ENCODE measurements around the gene HEYL. TPM values are rescaled to one million over a fixed set of nuclear protein-coding genes. Genes with fewer than 3 reads are reported as not detected.

The HEYL gene
- total RNA-seq, 1 experiment from 2014 or later = 0.17 TPM

- Histone ChIP-seq H3K4me1 (replicated peaks; ENCODE audit: insufficient read depth) (no peaks in the 10 kb centered on the region), H3K4me2 (no peak overlapping the region)
- TF ChIP-seq CTCF (conservative IDR thresholded peaks at IDR 0.05) (no peak), EZH2 (IDR thresholded peaks at IDR 0.05; ENCODE audit: low read depth) (no peak)
These were observed 13.8 kb downstream of the HEYL start for GRCh38 chr1:39625462-39626273.

GRCh38 chr1:39625009-39625408 lies 14.4 kb downstream of the HEYL start:
- H3K4me2 ChIP-seq = no peak overlapping the region
- no peaks in the 10 kb centered on the region for H3K36me3 ChIP-seq (ENCODE audit: low read depth)
- H3K4me1 ChIP-seq (replicated peaks; ENCODE audit: insufficient read depth) = no peaks in the 10 kb centered on the region
- no peaks in the 10 kb centered on the region for H3F3A ChIP-seq (ENCODE audit: insufficient read depth, low read depth)
- H3K27ac ChIP-seq = no peak overlapping the region
- no peaks in the 10 kb centered on the region for H3K79me2 ChIP-seq (ENCODE audit: low read depth)
- no peaks in the 10 kb centered on the region; the same call in 1 of the 2 replicates for H4K20me1 ChIP-seq (ENCODE audit: insufficient read depth)
- no peaks in the 10 kb centered on the region for H3K9me3 ChIP-seq (ENCODE audit: insufficient read depth, low read depth)
- CTCF ChIA-PET = interaction anchor here (0.6 kb wide), 1 partner anchor 599 kb away, joined by 10 read pairs; no protein-coding TSS in a partner anchor
- no peak for DNase-seq
- peaks cover 52% of the 10 kb centered on the region for H3K27me3 ChIP-seq (ENCODE audit: insufficient read depth, low read depth)
- TF ChIP-seq EZH2 (IDR thresholded peaks at IDR 0.05; ENCODE audit: low read depth) (no peak), CTCF (conservative IDR thresholded peaks at IDR 0.05) (no peak)
- no TSS peak for BruUV-seq (replicated peaks)
- H2AFZ ChIP-seq = no peak overlapping the region
- no peak overlapping the region for H3K4me3 ChIP-seq
- POLR2A ChIA-PET (ENCODE audit: unreplicated experiment) = no interaction called here
- intact Hi-C loops (cut with micrococcal nuclease; ENCODE audit: unreplicated experiment) = no loop called here
- H3K9me2 ChIP-seq (ENCODE audit: insufficient read depth) = no peaks in the 10 kb centered on the region

More at GRCh38 chr1:39625462-39626273, 13.8 kb downstream of the HEYL start:
- Histone ChIP-seq H3K9me3 (ENCODE audit: insufficient read depth, low read depth) (no peaks in the 10 kb centered on the region), H2AFZ (no peak overlapping the region), H3K4me3 (no peak overlapping the region), H3K27me3 (ENCODE audit: insufficient read depth, low read depth) (peaks cover 57% of the 10 kb centered on the region), H3F3A (ENCODE audit: insufficient read depth, low read depth) (no peaks in the 10 kb centered on the region), H3K9me2 (ENCODE audit: insufficient read depth) (no peaks in the 10 kb centered on the region), H3K36me3 (ENCODE audit: low read depth) (no peaks in the 10 kb centered on the region), H3K27ac (no peak overlapping the region), H4K20me1 (ENCODE audit: insufficient read depth) (no peaks in the 10 kb centered on the region; the same call in 1 of the 2 replicates), H3K79me2 (ENCODE audit: low read depth) (no peaks in the 10 kb centered on the region)
- intact Hi-C loops (cut with micrococcal nuclease; ENCODE audit: unreplicated experiment) = no loop called here
- DNase-seq = no peak
- POLR2A ChIA-PET (ENCODE audit: unreplicated experiment) = interaction anchor here (0.6 kb wide), 1 partner anchor 37 kb away, joined by 3 read pairs; no protein-coding TSS in a partner anchor
- CTCF ChIA-PET = interaction anchor here (0.6 kb wide), 2 partner anchors 89 to 598 kb away, joined by 3 to 10 read pairs; no protein-coding TSS in a partner anchor
- no TSS peak for BruUV-seq (replicated peaks)

GRCh38 chr1:39623053-39623452 lies 16.4 kb downstream of the HEYL start:
- Histone ChIP-seq H3K27me3 (ENCODE audit: insufficient read depth, low read depth) (peaks cover 46% of the 10 kb centered on the region), H3K4me3 (no peak overlapping the region), H4K20me1 (ENCODE audit: insufficient read depth) (no peaks in the 10 kb centered on the region; the same call in 1 of the 2 replicates), H3K4me1 (replicated peaks; ENCODE audit: insufficient read depth) (no peaks in the 10 kb centered on the region), H3F3A (ENCODE audit: insufficient read depth, low read depth) (no peaks in the 10 kb centered on the region), H3K9me3 (ENCODE audit: insufficient read depth, low read depth) (no peaks in the 10 kb centered on the region), H3K79me2 (ENCODE audit: low read depth) (no peaks in the 10 kb centered on the region), H3K36me3 (ENCODE audit: low read depth) (no peaks in the 10 kb centered on the region), H2AFZ (no peak overlapping the region), H3K9me2 (ENCODE audit: insufficient read depth) (no peaks in the 10 kb centered on the region), H3K4me2 (no peak overlapping the region), H3K27ac (no peak overlapping the region)
- no peak for TF ChIP-seq EZH2 (IDR thresholded peaks at IDR 0.05; ENCODE audit: low read depth)
- TF ChIP-seq CTCF (conservative IDR thresholded peaks at IDR 0.05) = no peak
- ChIA-PET CTCF (no interaction called here), POLR2A (ENCODE audit: unreplicated experiment) (no interaction called here)
- no peak for DNase-seq
- intact Hi-C loops (cut with micrococcal nuclease; ENCODE audit: unreplicated experiment) = no loop called here
- BruUV-seq (replicated peaks) = no TSS peak

All from PC-9 (cell line).